NT2/D1 (cell line): Measurements from ENCODE around the gene ACOT11.

ENCODE experiments used
- DNase-seq: peaks from one replicate; pipeline ENCODE4 v3.0.0-alpha.2; 2011; ENCODE audit warnings: low read depth, low spot score
- H3K27me3 ChIP-seq: 2 replicates; pipeline ENCODE4 v1.6.0; 2011; ENCODE audit warnings: mild to moderate bottlenecking; ENCODE audit not compliant: insufficient read length, insufficient read depth
- H3K36me3 ChIP-seq: 2 replicates; pipeline ENCODE4 v1.6.1; 2011; ENCODE audit warnings: mild to moderate bottlenecking, low read length, mixed read lengths; ENCODE audit not compliant: insufficient read depth, insufficient read length
- H3K4me1 ChIP-seq: 2 replicates; pipeline ENCODE4 v1.5.1; 2011; ENCODE audit not compliant: insufficient read depth, insufficient read length
- H3K4me3 ChIP-seq: 2 replicates; pipeline ENCODE4 v1.5.1; 2011; ENCODE audit warnings: low read depth; ENCODE audit not compliant: insufficient read length
- H3K9ac ChIP-seq: 2 replicates; pipeline ENCODE4 v1.6.0; 2011; ENCODE audit warnings: low read depth; ENCODE audit not compliant: insufficient read length
- H3K9me3 ChIP-seq: 2 replicates; pipeline ENCODE4 v1.5.1; 2011; ENCODE audit warnings: mild to moderate bottlenecking, low read length; ENCODE audit not compliant: insufficient read depth
- SUZ12 ChIP-seq: IDR thresholded peaks from 2 replicates; pipeline ENCODE4 v1.6.1; 2011; ENCODE audit not compliant: insufficient read length, insufficient read depth; ENCODE audit errors: extremely low read depth
- YY1 ChIP-seq: IDR thresholded peaks from 2 replicates; pipeline ENCODE4 v1.6.1; 2011; ENCODE audit not compliant: insufficient read length, insufficient read depth
- ZNF274 ChIP-seq: IDR thresholded peaks from 2 replicates; pipeline ENCODE4 v1.6.1; 2011; ENCODE audit warnings: mild to moderate bottlenecking, low read depth, low read length

The ACOT11 gene

GRCh38 chr1:54547601-54548388 is at the start of gene ACOT11:
TSS of gene ACOT11 (plus strand) at chr1:54548228. CDS start at chr1:54548310, 82 bp downstream.
- TF ChIP-seq SUZ12 = no peak
- no peak within 1 kb of the TSS for H3K4me3 ChIP-seq
- peaks cover 27% of the 10 kb centered on the region for H3K4me1 ChIP-seq
- peak within 1 kb of the TSS; percentile 29 for H3K9ac ChIP-seq
- no peaks in the 10 kb centered on the region for H3K27me3 ChIP-seq
- H3K36me3 ChIP-seq = no peaks in the 10 kb centered on the region
- H3K9me3 ChIP-seq = no peaks in the 10 kb centered on the region
- DNase-seq = no peak

GRCh38 chr1:54498383-54499096 is 49.5 kb upstream of the ACOT11 start:
- Histone ChIP-seq H3K4me3 (peak overlapping the region; percentile 43), H3K9ac (peak overlapping the region; percentile 68), H3K4me1 (peaks cover 26% of the 10 kb centered on the region), H3K9me3 (no peaks in the 10 kb centered on the region), H3K27me3 (peaks cover 23% of the 10 kb centered on the region), H3K36me3 (no peaks in the 10 kb centered on the region)
- DNase-seq = no peak
- TF ChIP-seq ZNF274 = no peak
- no peak for TF ChIP-seq SUZ12
- TF ChIP-seq YY1 = no peak

- peaks cover 23% of the 10 kb centered on the region for H3K27me3 ChIP-seq
- no peaks in the 10 kb centered on the region for H3K36me3 ChIP-seq
- no peak for DNase-seq
- H3K9ac ChIP-seq = peak overlapping the region; percentile 68
- peak overlapping the region; percentile 43 for H3K4me3 ChIP-seq
- TF ChIP-seq ZNF274 (no peak), SUZ12 (no peak), YY1 (no peak)
- peaks cover 26% of the 10 kb centered on the region for H3K4me1 ChIP-seq
- H3K9me3 ChIP-seq = no peaks in the 10 kb centered on the region
Observed at GRCh38 chr1:54499097-54499359, 49.0 kb upstream of the ACOT11 start.

DNA sequence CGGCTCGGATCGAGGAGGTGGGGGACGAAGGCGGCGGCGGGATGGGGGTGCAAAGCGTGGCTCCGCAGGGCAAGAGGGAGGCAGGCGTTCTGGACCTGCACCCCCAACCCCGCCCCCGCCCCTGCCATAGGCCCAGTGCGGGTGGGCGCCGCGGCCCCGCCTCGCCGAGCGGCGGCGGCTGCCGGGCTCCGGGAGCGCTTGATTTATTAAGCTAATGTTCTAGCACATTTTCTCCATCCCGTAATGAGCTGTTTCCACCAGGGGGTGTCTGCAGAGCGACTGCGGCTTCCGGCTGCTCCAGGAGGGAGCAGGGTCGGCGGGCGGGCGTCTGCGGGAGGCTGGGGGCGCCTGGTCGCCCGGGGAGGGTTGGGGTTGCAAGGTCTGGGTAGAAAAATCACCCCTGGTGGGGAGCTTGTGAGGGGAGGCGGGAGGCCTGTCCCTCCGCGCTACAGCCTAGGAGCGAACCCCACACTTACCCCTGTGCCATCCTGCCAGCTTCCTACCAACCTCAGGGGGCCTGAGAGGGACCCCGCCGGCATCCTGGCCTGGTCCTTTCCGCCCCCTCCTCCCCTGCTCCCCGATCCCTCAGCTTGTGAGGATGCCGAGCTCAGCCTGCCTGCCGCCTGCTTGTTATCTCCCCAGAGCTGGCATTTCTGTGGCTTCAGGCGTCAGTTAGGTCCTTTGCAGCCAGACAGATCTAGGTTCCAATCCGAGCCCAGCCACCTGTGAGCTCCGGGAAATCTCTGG is 48.5 kb upstream of the ACOT11 start:
- Histone ChIP-seq H3K4me3 (peak overlapping the region; percentile 43), H3K27me3 (peaks cover 23% of the 10 kb centered on the region), H3K9me3 (no peaks in the 10 kb centered on the region), H3K36me3 (no peaks in the 10 kb centered on the region), H3K9ac (peak overlapping the region; percentile 68), H3K4me1 (peaks cover 26% of the 10 kb centered on the region)
- DNase-seq = no peak
- TF ChIP-seq SUZ12 (peak; percentile 19), YY1 (no peak), ZNF274 (no peak)

DNA sequence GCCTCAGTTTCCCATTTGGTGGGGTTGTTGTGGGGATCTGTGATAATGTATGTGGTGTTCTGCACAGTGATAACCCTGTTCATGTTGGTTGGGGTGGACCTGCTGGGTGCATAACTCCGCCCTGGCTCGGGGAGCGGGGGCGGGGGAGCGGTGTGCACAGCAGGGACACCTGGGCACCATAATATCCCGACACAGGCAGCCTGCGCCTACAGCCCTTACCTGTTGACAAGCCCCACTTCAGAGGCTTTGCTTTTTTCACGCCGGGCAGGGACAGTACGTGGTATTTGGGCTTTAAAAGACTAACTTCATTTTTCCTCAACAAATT is 48.0 kb upstream of the ACOT11 start:
- Histone ChIP-seq H3K4me1 (peaks cover 26% of the 10 kb centered on the region), H3K36me3 (no peaks in the 10 kb centered on the region), H3K9ac (peak overlapping the region; percentile 65), H3K4me3 (peak overlapping the region; percentile 43), H3K27me3 (peaks cover 23% of the 10 kb centered on the region), H3K9me3 (no peaks in the 10 kb centered on the region)
- no peak for DNase-seq
- TF ChIP-seq YY1 (no peak), SUZ12 (no peak), ZNF274 (no peak)

DNA sequence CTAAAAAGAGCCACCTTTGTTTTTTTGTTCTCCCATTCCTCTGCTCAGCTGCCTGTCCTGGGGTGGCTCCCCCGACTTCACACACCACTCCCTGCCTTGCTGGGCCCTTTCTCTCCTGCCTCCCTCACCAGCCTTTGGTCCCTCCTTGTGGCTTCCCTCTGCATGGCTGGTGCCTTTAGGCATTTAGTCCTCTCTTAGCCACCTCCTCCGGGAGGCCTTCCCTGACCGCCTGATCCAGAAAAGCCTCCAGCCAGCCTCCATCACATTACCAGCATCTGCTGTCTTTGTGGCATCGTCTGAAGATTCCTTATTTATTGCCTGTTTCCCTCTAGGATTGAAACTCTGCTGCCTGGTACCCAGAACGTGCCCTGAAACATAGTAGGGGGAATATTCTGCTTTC is 46.2 kb upstream of the ACOT11 start:
- Histone ChIP-seq H3K4me1 (peaks cover 29% of the 10 kb centered on the region), H3K27me3 (peaks cover 19% of the 10 kb centered on the region), H3K9me3 (no peaks in the 10 kb centered on the region), H3K36me3 (no peaks in the 10 kb centered on the region), H3K4me3 (no peak overlapping the region), H3K9ac (no peak overlapping the region)
- DNase-seq = no peak
- TF ChIP-seq SUZ12 (no peak), ZNF274 (no peak), YY1 (no peak)

DNA sequence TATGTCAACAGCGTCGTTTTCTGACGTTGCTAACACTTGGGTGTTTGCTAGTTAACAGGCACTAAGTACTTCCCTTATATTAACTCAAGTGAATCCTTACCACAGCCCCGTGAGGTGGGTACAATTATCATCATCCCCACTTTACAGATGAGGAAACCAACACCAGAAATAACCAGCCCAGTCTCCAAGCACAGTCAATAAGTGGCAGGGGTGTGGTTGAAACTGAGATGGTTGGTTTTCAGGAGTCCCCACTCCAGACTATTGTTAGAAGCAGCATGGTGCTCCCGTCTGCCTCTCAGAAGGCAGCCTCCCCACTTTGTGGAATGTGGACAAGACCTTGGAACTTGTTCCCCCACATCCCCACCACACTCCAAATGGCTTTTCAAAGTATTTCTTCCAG is 45.7 kb upstream of the ACOT11 start:
- peaks cover 29% of the 10 kb centered on the region for H3K4me1 ChIP-seq
- H3K9me3 ChIP-seq = no peaks in the 10 kb centered on the region
- peaks cover 18% of the 10 kb centered on the region for H3K27me3 ChIP-seq
- H3K9ac ChIP-seq = no peak overlapping the region
- no peak for DNase-seq
- no peaks in the 10 kb centered on the region for H3K36me3 ChIP-seq
- no peak overlapping the region for H3K4me3 ChIP-seq
- TF ChIP-seq YY1 (no peak), ZNF274 (no peak), SUZ12 (no peak)
